HG03558 (cell line): ENCODE measurements around the gene DIDO1.
"Not testable (repeated sequence)": the region's sequence is repeated elsewhere in the genome, so short reads cannot be mapped to it uniquely, and the experiment has no call there.

ENCODE experiments used
- ATAC-seq: cut with Tn5 transposase; IDR thresholded peaks from one replicate; pipeline ENCODE4 v1.9.1; 2021; ENCODE audit warnings: moderate number of reproducible peaks; ENCODE audit not compliant: unreplicated experiment; ENCODE audit errors: extremely low read depth

Gene DIDO1

DNA sequence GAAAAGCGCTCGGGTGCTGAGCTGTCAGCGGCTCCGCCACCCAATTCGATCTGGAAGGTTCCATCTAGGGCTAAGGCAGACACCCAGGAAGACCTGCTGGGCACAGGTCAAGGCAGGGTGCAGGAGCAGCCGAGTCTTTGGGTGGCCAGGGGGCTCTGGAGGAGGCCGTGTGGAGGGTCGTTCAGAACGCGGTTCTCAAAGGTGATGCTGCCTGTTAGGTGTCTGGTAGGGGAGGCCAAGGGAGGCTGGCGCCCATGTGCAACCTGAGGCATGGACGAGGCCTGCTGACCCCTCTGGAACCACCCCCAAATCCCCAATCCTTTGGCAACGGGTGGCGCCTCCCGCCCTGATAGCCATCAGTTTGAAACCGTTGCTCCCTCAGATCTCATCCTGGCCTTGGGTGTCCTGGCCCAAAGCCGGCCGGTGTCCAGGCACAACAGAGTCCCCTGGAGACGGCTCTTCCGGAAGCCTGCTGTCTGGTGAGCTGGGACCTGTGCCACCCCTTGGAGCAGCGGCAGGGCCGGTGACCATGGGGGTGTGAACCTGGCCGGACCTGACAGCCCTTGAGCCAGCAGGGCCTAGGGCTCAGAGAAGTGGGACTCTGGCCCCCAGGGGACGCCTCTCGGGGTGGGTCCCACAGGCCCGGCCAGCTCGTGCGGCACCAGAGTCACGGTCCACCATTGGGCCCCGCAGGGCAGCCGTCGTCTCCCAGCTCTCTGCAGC, 36.7 kb upstream of the DIDO1 start:
- ATAC-seq: no peak

DNA sequence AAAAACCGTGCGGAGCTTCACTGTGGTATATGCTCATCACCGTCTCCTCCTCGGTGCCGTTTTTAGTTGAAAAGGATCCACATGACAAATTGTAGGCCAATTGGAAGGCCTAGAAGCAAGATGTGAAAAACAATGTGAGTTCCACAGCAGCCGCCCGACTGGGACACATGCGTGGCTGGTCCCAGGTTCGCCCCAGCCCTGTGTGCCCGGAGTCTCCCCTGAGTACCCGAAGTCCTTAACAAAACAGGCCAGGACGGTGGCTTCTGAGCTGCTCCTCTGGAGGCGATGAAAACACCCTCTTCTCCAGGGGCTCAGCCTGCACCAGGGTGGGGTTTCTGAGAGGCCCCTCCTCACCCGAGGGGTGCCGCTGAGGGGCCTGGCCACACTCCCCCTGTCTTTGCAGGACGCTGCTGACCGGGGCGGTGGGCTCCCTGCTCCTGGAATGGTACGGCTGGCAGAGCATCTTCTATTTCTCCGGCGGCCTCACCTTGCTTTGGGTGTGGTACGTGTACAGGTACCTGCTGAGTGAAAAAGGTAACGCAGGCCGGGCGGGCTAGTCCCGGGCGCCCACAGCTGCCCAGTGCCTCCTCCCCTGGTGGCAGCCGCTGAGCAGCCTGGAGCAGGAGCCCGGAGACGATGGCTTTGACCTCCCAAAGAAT, 36.0 kb upstream of the DIDO1 start:
- no peak for ATAC-seq

DNA sequence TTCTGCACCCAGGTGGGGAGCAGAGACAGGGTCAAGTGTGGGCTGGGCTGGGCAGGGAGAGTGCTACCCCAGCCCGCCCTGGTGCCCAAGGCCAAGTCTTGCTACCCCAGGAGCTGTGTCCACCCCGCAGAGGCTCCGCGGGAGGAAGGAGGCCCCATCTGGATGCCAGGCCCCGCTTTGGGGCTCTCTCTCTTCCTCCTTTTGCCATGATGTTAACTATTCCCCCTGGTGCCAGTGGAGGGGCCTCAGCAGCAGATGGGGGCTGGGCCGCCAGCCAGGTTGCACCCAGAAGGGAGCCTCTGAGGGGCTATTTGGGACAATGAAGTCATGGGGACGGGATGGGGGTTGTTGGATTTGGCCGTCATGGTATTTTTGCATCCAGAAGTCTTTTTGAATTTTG, 35.5 kb upstream of the DIDO1 start:
- ATAC-seq: no peak

DNA sequence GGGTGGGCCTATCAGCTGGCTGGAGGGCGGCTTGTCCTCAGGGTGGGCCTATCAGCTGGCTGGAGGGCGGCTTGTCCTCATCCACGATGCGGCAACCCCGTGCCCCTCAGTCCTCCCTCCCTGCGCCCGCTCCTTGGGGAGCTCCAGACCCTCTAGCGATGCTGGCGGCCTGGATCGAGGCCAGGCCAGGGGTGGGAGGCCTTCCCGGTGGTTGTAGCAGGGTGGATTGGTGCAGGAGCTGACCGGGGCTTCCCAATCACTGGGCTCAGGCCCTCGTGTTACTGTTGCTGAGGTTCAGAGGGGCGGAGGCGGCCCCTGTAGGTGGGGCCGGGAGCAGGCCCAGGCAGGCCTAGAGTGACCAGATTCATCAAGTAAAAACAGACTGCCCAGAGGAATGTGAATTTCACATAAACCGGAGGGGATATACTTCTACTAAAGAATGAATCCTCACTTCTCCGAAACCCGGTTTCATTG, 35.0 kb upstream of the DIDO1 start:
- no peak for ATAC-seq

DNA sequence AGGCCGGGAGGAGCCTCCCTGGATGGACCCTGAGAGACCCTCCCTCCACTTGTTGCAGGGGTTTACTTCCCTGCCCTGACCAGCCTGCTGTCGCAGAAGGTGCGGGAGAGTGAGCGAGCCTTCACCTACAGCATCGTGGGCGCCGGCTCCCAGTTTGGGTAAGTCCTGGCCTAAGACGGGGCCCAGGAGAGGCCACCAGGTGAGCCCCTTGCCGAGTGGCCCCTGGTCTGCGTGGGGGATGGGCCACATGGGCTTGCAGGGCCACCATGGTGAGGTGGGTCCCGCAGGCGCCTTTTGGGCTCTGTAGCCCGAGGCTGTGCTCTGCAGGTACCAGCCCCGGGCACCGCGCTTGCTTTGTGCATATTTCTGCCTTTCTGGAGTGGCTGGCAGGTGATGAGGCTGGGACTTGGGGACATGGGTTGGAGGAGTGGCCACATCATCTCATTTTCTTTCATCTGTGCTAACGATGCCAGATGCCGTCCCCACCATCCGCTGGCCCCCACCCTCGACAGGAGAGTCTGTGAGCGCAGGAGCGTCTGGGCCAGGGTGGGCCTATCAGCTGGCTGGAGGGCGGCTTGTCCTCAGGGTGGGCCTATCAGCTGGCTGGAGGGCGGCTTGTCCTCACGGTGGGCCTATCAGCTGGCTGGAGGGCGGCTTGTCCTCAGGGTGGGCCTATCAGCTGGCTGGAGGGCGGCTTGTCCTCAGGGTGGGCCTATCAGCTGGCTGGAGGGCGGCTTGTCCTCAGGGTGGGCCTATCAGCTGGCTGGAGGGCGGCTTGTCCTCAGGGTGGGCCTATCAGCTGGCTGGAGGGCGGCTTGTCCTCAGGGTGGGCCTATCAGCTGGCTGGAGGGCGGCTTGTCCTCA, 34.4 kb upstream of the DIDO1 start:
- ATAC-seq: not testable (repeated sequence)

DNA sequence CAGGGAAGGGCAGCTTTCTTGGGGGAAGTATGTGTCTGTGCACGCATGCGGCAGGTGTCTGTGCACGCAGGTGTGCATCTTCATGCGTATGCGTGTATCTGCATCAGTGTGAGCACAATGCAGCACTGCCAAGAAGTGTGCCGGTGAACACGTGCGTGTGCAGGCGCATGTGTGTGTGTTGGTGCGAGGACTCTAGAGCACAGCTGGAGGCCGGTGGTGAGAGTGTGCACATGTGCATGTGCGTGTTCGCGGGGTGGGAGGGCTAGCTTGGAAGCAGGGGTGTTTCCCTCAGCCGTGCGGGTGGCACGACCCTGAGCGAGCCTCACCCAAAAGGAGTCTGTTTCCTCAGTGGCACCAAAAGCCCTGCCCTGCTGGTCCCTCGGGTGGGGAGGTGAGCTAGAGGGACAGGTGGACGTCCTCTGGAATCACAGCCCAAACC, 33.7 kb upstream of the DIDO1 start:
- ATAC-seq: no peak

DNA sequence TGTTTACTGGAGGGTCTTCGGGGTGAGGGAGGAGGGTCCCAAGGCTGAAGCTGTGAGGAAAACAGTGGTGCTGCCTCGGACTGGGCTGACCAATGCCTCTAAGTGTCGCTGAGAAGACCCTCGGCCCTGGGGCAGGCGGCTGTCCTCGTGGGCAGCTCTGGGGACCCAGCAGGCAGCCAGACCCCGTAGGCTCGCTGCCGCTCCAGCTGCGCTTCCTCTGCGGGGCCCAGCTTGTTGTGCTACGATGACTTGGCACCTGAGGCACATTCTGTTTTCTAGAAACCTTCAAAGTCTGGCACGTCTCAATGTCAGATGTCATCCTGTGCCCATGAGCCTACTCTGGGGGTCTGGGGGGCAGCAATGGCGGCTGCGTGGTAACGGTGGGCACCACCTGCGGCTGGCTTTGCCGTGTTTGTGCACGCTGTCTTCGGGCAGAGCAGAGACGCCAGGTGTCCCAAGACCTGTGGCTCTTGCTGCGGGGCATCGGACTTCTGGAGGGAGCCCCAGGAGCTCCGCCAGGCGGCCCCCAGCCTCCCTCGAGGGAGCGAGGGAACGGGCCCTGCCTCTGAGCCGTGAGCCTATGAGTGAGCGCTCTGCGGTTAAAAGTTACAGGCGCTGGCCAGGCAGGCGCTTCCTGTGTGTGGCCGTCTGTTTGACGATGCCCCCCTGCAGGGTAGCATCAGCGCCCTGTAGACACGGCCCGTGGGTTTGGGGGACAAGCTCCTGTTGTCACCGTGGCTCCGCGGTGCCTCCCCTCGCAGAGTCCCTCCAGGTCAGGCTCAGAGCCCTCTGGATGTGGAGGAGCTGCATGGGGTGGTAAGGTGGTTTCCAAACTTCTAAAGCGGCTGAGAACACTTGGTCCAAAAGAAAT, 33.0 kb upstream of the DIDO1 start:
- no peak for ATAC-seq

DNA sequence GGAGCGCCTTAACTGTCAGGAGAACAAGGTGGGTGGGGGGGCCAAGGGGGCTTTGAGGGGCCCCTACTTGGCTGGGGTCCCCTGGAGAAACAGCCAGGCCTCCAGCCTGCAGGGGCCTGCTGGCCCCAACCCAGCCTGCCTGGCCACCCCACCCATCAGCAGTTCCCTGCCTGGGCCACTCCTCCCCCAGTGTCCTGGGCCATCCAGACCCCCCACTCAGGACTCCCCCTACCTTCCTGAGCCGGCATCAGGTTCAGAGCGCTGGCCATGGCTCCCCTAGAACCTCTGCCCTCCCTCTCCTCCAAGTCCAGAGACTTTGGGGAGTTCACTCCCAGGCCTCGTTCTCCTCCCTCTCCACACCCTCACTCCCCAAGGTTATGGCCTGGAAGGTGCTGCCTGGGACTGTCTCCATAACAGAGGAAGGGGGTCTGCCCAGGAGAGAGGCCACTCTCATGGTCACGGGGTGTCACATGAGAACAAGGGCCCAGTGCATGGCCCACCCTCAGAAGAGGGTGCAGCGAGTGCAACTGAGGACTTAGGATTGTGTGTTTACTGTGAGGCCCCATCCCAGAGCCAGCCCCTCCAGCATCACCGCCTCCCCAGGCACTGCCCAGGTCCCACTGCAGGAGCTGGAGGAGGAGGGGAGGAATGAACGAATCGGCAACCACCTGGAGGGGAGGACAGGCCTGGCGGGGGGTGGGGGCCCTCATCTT, 32.2 kb upstream of the DIDO1 start:
- ATAC-seq: no peak

DNA sequence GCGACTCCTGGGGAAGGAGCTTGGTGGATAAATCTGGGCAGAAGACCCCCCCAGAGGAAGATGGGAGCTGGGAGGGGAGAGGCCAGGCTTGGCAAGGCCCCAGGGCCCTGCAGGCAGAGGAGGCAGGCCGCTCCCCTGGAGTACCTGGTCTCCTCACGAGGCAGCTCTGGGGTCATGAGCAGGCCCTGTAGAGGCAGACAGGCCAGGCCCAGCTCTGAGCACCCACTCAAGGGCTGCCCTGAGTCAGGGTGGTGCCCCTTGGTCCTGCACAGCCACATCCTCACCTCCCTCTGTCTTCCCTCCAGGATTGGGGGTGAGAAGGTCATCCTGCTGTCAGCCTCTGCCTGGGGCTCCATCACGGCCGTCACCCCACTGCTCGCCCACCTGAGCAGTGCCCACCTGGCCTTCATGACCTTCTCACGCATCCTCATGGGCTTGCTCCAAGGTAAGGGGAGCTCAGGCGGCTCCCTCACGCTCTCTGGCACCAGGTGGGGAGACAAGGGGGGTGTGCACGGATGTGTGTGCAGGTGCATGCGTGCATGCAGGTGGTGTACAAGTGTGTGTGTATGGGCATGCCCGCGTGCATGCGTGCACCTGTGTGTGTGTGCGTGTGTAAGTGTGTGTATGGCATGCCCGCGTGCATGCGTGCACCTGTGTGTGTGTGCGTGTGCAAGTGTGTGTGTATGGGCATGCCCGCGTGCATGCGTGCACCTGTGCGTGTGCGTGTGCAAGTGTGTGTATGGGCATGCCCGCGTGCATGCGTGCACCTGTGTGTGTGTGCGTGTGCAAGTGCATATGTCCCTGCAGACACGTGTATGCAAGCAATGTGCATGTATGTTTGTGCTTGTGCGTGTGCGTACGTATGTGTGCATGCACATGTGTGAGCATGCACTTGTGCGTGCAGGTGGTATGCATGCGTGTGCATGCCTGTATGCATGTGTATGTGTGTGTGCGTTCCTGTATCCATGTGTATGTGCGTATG, 31.1 kb upstream of the DIDO1 start:
- ATAC-seq: no peak

DNA sequence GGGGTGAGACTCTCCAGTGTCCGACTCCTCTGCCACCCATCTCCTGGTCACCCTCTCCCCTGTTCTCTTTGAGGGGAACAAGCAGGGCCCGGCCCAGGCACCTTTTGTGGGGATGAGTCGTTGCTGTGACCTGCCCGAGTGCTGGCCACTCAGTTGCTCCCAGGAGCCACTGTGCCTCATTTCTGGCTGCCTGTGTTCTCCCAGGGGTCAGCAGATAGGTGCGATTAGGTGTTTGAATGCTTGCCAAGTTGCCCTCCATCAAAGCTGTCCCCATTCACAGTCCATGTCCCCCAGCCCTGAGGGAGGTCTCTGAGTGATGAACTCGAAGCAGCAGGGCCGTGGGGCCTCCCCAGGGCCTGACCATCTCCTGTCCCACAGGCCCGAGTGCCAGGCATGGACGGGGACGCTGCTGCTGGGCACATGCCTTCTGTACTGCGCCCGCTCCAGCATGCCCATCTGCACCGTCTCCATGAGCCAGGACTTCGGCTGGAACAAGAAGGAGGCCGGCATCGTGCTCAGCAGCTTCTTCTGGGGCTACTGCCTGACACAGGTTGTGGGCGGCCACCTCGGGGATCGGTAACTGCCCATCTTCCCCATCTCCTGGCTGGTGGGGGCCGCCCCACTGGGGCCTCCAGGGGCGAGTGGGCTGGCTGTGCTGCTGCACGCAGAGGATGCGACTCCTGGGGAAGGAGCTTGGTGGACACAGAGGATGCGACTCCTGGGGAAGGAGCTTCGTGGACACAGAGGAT, 30.3 kb upstream of the DIDO1 start:
- no peak for ATAC-seq

DNA sequence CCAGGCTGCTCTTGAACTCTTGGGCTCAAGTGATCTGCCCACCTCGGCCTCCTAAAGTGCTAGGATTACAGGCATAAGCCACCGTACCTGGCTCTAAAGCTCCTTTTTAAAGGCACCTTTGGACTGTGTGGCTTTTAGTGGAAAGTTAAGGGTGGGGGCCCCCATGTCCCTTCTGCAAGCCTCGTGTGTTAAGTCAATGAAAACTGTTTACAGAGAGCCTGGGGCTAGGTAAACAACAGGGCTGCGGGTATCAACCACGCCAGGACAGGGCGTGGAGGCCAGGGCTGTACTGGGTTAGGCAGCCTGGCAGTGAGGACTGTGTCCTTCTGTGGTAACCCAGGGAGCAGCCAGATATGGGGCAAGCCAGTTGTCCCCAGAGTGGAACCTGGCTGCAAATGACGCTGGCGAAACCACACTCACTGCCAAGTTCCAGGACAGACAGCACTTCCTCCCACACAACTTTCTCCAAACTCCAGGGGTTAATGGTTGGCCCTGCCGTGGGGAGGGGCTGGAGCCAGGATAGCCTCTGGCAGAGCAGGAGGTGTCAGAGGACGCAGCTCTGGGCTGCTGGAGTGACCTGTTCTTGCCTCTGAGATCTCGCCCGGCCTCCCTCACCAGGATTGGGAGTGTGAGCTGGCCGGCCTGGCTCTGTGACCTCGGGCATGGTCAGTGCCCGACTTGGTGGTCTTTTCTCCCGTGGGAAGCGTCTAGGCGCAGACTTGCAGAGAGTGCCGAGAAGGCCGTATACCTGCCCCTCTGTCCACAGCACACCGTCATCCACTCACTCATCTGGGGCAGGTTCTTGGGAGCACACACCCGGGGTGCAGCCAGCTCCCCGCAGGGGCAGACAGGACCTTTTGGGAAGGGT, 29.4 kb upstream of the DIDO1 start:
- ATAC-seq: no peak

DNA sequence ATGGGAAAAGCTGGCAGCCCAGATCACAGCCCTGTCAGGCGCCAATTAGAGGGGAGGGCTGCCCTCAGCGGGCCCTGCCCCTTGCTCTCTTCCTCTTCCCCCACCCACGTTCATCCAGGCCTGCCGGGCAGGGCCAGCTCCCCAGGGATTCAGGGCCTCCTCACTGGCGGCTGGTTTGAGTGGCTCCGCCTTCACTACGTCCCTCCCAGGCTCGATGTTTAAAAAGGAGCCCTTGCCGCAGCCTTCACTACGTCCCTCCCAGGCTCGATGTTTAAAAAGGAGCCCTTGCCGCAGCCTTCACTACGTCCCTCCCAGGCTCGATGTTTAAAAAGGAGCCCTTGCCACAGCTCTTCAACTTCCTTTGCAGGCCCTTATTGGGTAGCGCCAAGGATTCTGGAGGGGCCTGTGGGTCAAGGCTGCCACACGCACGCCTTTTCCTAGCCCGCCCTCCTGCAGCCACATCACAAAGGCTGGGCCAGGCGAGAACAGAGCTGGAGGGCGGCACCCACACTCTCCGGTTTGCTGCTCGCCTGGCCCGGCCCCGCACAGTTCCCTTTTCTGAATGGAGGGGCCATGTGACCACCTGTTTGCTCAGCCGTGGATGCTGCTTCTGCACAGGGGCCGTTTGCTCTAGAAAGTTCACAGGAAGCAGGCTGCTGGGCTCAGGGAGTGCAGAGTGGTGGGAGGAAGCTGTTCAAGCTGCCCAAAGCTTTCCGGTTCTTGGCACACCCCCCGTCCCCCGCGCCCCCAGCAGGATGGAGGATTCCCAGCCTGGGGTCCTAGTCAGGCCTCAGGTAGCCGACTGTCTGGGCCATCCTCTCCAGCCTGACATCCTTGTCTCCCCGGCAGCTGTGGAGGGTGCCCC, 27.8 kb upstream of the DIDO1 start:
- ATAC-seq: peak; percentile 33

DNA sequence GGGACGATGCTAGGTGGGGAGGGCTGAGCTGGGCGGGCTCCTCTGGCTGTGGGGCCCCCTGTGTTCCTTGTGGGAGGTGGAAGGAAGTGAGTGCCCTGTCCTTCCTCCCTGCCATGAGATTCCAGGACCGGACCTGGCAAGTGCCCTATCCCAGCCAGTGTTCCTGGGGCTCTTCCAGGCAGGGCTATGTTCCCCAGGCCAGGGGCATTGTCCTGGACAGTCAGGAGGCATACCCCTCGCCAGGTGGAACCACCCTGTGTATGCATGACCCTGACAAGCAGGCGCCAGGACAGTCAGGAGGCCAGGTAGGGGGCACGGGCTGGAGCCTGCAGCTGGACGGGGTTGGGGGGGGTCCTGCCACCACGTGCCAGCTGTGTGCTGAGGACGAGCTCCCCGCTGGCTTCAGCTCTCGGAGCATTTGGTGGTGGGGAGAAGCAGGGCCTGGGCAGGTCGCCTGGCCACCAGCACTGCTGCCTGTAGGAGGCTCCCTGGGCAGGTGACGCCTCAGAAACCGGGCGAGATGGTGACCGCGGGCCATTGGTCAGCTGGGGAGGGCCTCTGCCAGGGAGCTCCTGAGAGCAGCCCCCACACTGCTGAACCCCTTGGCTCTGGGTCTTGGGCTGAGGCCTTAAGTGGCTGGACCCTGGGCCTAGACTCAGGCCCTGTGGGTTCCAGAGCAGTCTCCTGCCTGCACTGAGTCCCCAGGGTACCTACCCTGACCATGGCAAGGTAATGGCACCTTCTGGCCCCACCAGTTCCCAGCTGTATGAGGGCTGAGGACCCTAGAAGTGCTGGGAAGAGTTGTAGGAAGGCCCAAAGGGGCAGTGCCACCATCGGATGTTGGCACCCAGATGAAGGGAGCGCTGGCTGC, 26.9 kb upstream of the DIDO1 start:
- no peak for ATAC-seq

DNA sequence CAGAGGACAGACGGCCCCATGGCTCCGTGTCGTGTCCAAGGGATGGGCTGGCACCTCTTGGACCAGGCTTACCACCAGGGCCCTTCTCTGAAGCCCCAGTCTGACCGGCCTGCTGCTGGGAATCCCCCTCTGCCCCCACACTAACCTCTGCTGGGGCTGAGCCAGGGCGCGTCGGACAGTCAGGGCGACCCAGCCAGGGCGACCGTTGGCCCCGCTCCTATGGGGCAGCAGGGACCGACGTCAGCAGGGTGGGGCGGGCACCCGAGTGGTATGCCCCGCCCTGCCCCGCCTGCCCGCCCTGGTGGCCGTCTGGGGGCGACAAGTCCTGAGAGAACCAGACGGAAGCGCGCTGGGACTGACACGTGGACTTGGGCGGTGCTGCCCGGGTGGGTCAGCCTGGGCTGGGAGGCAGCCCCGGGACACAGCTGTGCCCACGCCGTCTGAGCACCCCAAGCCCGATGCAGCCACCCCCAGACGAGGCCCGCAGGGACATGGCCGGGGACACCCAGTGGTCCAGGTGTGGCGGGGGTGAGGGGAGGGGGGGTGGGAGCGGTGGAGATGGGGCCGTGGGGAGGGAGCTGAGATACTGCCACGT, 26.2 kb upstream of the DIDO1 start, which contains the start of gene SLC17A9:
SLC17A9 (plus strand) TSS at position 337 of the 595 bp plus-strand sequence; CDS start at position 459, 122 bp downstream.
- ATAC-seq: no peak
